NCI-H1694 (cell line): ENCODE data around the gene AWAT1.
"Not testable (repeated sequence)": the region's sequence is repeated elsewhere in the genome, so short reads cannot be mapped to it uniquely, and the experiment has no call there.

Source experiments
- DNase-seq: peaks from one replicate; lab custom pipeline; 2025; lab: John Stamatoyannopoulos, UW

AWAT1 gene

DNA sequence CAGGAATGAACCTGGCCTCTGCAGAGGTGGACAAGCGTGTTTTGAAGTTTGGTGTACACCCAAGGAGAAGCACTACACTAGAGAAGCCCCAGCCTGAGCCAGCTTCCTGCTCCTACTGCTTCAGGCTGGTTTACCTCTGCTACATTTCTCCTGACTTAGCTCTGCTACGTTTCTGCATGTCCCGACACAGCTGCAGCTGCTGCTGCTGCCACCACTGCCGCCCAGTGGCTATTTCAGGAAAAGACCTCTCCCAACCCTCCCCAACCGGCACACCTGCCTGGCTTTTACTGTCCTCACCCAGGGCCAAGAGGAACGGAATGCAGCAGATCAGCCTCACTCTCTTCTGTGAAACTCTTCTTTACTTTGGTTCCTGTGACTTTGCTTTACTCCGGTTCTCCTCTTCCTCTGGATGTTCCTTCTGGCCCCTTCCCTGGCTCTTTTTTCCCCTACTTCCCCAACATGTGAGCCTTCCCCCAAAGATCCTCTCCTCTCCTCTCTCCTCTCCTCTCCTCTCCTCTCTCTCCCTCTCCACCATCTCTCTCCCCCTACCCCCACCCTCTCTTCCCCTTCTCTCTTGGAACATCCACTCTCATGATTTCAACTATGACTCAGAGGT lies 28.6 kb downstream of the AWAT1 start:
- no peak for DNase-seq

DNA sequence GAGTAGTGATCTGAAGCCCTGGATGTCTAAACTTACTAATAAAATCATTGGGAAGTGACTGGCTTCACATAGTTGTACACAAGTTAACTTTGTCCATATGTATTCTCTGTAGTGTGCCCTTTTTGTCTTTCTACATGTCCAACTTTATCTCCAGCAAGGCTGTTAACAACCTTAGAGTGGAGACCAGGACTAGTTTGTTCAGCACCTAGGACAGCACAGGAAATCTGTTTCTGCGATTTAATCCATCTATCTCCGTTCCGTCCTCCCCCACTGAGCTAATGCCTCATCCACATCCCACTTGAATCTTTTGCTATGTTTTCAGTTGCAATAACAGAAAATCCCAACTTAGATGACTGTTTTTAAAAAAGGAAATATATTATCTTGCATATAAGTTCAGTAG lies 30.3 kb downstream of the AWAT1 start:
- no peak for DNase-seq

DNA sequence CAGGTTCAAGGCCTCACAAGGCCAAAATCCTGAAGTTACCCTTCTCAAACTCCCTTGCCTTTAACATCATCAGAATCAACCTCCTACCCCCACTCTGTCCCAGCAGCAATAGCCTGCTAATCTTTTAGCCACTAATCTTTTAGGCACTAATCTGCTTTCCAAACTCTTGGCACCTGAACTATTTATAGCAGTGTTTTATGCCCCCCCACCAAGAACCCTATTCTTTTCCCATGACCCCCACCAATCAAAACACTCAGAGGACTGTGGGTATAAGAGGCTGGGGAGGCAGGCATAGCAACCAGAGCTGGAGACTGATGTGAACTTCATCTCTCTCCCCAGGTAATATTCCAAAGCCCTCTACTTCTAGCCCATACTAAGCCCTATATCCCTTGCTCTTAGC lies 33.6 kb downstream of the AWAT1 start, which contains the start of gene ARR3:
Gene ARR3 (plus strand): TSS at position 301 of the 400 bp plus-strand sequence. CDS start 1,052 bp downstream, outside the sequence.
- DNase-seq = no peak

DNA sequence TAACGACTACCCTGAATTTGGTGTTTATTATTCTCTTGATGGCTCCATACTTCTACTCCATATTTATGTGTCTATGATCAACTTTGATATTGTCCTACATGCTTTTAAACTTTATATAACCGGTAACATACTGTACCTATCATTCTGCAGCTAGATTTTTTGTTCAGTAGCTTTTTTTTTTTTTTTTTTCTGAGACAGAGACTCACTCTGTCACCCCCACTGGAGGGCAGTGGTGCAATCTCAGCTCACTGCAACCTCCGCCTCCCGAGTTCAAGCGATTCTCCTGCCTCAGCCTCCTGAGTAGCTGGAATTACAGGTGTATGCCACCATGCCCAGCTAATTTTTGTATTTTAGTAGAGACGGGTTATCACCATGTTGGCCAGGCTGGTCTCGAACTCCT lies 39.6 kb downstream of the AWAT1 start:
- DNase-seq = not testable (repeated sequence)

DNA sequence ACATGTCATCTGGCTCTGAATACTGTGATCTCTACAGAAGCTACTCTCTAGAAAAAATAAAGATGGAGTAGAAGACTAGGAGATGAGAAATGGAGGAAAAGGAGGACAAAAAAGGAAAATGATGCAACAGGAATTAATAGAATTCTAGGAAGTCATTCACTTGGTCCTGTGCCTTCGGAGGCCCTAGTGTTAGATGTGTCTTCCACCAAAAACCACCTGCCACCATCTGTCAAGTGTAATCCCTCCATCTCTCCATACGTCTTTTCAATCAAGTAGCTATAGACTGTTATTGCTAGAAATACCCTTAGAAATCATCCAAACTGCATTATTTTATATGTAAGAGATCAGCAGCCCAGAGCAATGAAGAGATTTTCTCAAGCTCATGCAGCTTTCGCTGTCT lies 44.6 kb downstream of the AWAT1 start:
- no peak for DNase-seq

DNA sequence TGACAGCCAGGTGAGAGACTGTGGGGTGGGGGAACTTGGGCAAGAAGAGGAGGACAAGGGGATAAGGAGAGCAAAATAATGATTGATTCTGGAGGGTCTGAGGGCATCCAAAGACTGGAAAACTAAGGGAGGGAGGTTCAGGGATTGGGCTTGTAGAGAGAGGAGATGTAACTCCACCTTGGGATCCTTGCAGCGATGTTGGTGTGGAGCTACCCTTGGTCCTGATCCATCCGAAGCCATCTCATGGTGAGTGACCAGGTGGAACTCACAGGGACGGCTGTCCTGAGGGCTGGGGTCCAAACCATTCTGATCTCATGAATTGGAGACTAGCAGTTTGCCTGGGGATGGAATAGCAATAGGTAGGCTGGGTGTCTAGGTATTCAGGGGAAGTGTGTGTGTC lies 46.1 kb downstream of the AWAT1 start:
- DNase-seq = no peak

DNA sequence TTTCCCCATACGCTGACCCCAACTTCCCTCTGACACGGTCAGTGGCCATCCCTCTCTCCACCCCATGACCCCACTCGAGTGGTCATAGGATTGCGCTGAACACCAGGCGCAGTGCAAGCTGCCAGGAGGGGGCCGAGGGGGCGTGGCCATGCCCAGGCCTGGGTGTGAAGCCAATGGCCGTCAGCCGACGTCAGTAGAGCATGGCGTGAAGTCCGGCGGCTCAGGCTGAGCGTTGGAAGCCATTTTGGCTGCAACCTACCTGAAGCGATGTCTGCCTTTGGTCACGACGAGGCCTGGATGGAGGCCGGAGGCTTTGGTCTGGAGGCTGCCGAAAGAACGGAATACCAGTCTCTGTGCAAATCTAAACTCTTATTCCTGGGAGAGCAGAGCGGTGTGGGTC lies 47.5 kb downstream of the AWAT1 start, which contains the start of gene RAB41:
Gene RAB41 (plus strand): TSS at position 222 of the 400 bp plus-strand sequence. CDS start 46 bp downstream, at position 268.
- no peak for DNase-seq

DNA sequence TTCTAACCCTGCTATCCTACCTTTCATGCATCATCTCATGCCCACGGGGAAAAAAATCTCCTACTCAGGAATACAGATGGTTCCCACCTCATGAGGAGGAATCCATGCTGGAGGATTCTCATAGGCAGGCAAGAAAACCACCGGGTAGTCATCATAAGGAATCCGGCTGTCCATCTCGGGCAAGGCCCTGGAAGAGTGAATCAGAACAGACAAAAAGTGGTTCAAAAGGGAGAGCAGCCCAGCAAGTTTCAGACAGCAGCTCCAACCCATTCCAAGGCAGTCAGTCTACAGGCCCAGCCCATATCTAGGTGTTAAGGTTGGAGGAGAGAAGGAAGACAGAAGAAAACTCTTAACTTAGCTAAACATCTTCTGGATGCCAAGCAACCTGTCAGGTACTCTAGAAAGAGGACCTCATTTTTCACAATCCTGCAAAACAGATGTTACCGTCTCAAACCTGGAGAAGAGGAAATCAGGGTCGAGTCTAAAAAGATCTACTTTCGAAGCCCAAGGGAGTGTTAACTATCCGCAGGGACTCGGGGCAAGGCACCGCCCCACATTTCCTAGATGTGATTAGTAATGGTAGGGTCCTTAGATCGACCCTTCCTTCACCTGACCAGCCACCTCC lies 54.8 kb downstream of the AWAT1 start:
- DNase-seq = no peak
